Measurements from ENCODE around the gene CDHR5.
A peak's percentile ranks its signal among the peaks of the same experiment; 100 is the strongest.

Gene CDHR5

GRCh38 chr11:568306-569157 lies 56.2 kb downstream of the CDHR5 start:
- FAIRE-seq (no peak), DNase-seq (ENCODE audit: low spot score) (peak; percentile 81)

- FAIRE-seq = no peak
- DNase-seq (ENCODE audit: low spot score) = no peak
Measured at GRCh38 chr11:567629-568292, 57.0 kb downstream of the CDHR5 start.

- FAIRE-seq (no peak), DNase-seq (ENCODE audit: low spot score) (no peak)
Measured at GRCh38 chr11:567011-567628, 57.6 kb downstream of the CDHR5 start.

Measured in RCC 7860 (cell line).